ENCODE results near the gene COMT. TPM values are rescaled to one million over a fixed set of nuclear protein-coding genes. Genes with fewer than 3 reads are reported as not detected.

Gene COMT
- polyA plus RNA-seq, 2 donors: 178 to 218 TPM

DNA sequence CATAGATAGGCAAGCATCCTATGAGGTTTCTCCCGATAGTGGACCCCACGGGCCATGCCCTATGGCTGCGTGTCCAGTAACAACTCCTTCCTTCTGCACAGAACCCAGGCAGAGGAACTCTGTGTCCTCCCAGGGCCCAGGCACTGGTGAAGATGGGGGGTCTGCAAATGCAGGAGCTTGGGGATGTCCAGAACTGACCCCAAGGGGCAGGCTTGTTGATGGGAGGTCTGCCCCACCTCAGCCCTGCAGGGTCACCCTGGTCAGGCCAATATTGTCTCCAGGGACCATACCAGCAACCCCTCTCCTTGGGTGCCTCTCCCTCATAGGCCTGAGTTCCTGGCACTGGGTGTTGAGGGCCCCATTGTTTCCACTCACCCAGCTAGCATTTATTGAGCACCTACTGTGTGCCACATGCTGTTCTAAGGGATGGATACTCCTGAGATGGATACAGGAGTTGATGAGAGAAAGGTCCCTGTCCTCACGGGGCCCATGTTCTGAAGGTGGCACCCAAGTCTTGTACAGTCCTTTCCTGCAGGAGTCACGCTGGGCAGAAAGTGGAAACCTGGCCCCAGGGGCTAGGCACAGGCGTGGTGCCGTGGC is 26.4 kb downstream of the COMT start:
- no peaks in the 10 kb centered on the region for H3K9me3 ChIP-seq (ENCODE audit: control insufficient read depth in 2 of 2, insufficient read depth in 1 of 2, low read depth in 1 of 2, low read length in 1 of 2)
- H3K4me3 ChIP-seq (ENCODE audit: low read depth in 1 of 2, low read length in 2 of 2): no peak overlapping the region
- no peak overlapping the region for H3K27ac ChIP-seq (ENCODE audit: low read depth in 2 of 2, low read length in 1 of 2)
- peaks cover 0 to 12% of the 10 kb centered on the region in 2 donors for H3K4me1 ChIP-seq (ENCODE audit: control insufficient read depth in 2 of 2, insufficient read depth in 2 of 2, low read length in 1 of 2)
- 81 to 86% methylated on average over 7 of the region's 7 CpGs for WGBS, 2 donors
- no peaks in the 10 kb centered on the region for H3K27me3 ChIP-seq (ENCODE audit: control insufficient read depth in 1 of 2, insufficient read depth in 2 of 2, low read length in 2 of 2)
- peaks cover 8 to 33% of the 10 kb centered on the region in 2 donors for H3K36me3 ChIP-seq (ENCODE audit: control insufficient read depth in 2 of 2, insufficient read depth in 2 of 2, low read length in 1 of 2)

DNA sequence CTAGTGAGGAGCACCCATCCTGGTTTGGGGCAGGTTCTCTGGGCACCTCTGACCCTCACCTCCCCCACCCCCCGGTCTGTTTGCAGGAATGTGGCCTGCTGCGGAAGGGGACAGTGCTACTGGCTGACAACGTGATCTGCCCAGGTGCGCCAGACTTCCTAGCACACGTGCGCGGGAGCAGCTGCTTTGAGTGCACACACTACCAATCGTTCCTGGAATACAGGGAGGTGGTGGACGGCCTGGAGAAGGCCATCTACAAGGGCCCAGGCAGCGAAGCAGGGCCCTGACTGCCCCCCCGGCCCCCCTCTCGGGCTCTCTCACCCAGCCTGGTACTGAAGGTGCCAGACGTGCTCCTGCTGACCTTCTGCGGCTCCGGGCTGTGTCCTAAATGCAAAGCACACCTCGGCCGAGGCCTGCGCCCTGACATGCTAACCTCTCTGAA is 26.9 kb downstream of the COMT start:
- Histone ChIP-seq H3K4me3 (ENCODE audit: low read depth in 1 of 2, low read length in 2 of 2) (no peak overlapping the region), H3K4me1 (ENCODE audit: control insufficient read depth in 2 of 2, insufficient read depth in 2 of 2, low read length in 1 of 2) (peaks cover 0 to 9% of the 10 kb centered on the region in 2 donors), H3K27me3 (ENCODE audit: control insufficient read depth in 1 of 2, insufficient read depth in 2 of 2, low read length in 2 of 2) (no peaks in the 10 kb centered on the region), H3K9me3 (ENCODE audit: control insufficient read depth in 2 of 2, insufficient read depth in 1 of 2, low read depth in 1 of 2, low read length in 1 of 2) (no peaks in the 10 kb centered on the region), H3K36me3 (ENCODE audit: control insufficient read depth in 2 of 2, insufficient read depth in 2 of 2, low read length in 1 of 2) (peaks cover 8 to 33% of the 10 kb centered on the region in 2 donors), H3K27ac (ENCODE audit: low read depth in 2 of 2, low read length in 1 of 2) (no peak overlapping the region)
- 74 to 79% methylated on average over 18 of the region's 18 CpGs for WGBS, 2 donors

DNA sequence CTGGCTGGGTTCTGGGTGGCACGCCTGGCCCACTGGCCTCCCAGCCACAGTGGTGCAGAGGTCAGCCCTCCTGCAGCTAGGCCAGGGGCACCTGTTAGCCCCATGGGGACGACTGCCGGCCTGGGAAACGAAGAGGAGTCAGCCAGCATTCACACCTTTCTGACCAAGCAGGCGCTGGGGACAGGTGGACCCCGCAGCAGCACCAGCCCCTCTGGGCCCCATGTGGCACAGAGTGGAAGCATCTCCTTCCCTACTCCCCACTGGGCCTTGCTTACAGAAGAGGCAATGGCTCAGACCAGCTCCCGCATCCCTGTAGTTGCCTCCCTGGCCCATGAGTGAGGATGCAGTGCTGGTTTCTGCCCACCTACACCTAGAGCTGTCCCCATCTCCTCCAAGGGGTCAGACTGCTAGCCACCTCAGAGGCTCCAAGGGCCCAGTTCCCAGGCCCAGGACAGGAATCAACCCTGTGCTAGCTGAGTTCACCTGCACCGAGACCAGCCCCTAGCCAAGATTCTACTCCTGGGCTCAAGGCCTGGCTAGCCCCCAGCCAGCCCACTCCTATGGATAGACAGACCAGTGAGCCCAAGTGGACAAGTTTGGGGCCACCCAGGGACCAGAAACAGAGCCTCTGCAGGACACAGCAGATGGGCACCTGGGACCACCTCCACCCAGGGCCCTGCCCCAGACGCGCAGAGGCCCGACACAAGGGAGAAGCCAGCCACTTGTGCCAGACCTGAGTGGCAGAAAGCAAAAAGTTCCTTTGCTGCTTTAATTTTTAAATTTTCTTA is 27.8 kb downstream of the COMT start:
- Histone ChIP-seq H3K27ac (ENCODE audit: low read depth in 2 of 2, low read length in 1 of 2) (no peak overlapping the region), H3K9me3 (ENCODE audit: control insufficient read depth in 2 of 2, insufficient read depth in 1 of 2, low read depth in 1 of 2, low read length in 1 of 2) (no peaks in the 10 kb centered on the region), H3K4me1 (ENCODE audit: control insufficient read depth in 2 of 2, insufficient read depth in 2 of 2, low read length in 1 of 2) (peaks cover 0 to under 1% of the 10 kb centered on the region in 2 donors), H3K27me3 (ENCODE audit: control insufficient read depth in 1 of 2, insufficient read depth in 2 of 2, low read length in 2 of 2) (no peaks in the 10 kb centered on the region), H3K36me3 (ENCODE audit: control insufficient read depth in 2 of 2, insufficient read depth in 2 of 2, low read length in 1 of 2) (peaks cover 8 to 25% of the 10 kb centered on the region in 2 donors), H3K4me3 (ENCODE audit: low read depth in 1 of 2, low read length in 2 of 2) (no peak overlapping the region)
- 73 to 82% methylated on average over 11 of the region's 11 CpGs for WGBS, 2 donors

- Histone ChIP-seq H3K36me3 (ENCODE audit: control insufficient read depth in 2 of 2, insufficient read depth in 2 of 2, low read length in 1 of 2) (peaks cover 8 to 18% of the 10 kb centered on the region in 2 donors), H3K9me3 (ENCODE audit: control insufficient read depth in 2 of 2, insufficient read depth in 1 of 2, low read depth in 1 of 2, low read length in 1 of 2) (no peaks in the 10 kb centered on the region), H3K4me1 (ENCODE audit: control insufficient read depth in 2 of 2, insufficient read depth in 2 of 2, low read length in 1 of 2) (no peaks in the 10 kb centered on the region), H3K27me3 (ENCODE audit: control insufficient read depth in 1 of 2, insufficient read depth in 2 of 2, low read length in 2 of 2) (no peaks in the 10 kb centered on the region), H3K27ac (ENCODE audit: low read depth in 2 of 2, low read length in 1 of 2) (no peak overlapping the region), H3K4me3 (ENCODE audit: low read depth in 1 of 2, low read length in 2 of 2) (no peak overlapping the region)
- WGBS, 2 donors: 71 to 73% methylated on average over 9 of the region's 9 CpGs
Measured at GRCh38 chr22:19970031-19970478, 28.5 kb downstream of the COMT start.

GRCh38 chr22:19970479-19971275 is 29.1 kb downstream of the COMT start:
- H3K27ac ChIP-seq (ENCODE audit: low read depth in 2 of 2, low read length in 1 of 2): no peak overlapping the region
- no peaks in the 10 kb centered on the region for H3K27me3 ChIP-seq (ENCODE audit: control insufficient read depth in 1 of 2, insufficient read depth in 2 of 2, low read length in 2 of 2)
- peaks cover 8 to 18% of the 10 kb centered on the region in 2 donors for H3K36me3 ChIP-seq (ENCODE audit: control insufficient read depth in 2 of 2, insufficient read depth in 2 of 2, low read length in 1 of 2)
- WGBS, 2 donors: 50 to 53% methylated on average over 25 of the region's 25 CpGs
- H3K4me3 ChIP-seq (ENCODE audit: low read depth in 1 of 2, low read length in 2 of 2): no peak overlapping the region
- no peaks in the 10 kb centered on the region for H3K9me3 ChIP-seq (ENCODE audit: control insufficient read depth in 2 of 2, insufficient read depth in 1 of 2, low read depth in 1 of 2, low read length in 1 of 2)
- H3K4me1 ChIP-seq (ENCODE audit: control insufficient read depth in 2 of 2, insufficient read depth in 2 of 2, low read length in 1 of 2): no peaks in the 10 kb centered on the region

- Histone ChIP-seq H3K27ac (ENCODE audit: low read depth in 2 of 2, low read length in 1 of 2) (no peak overlapping the region), H3K9me3 (ENCODE audit: control insufficient read depth in 2 of 2, insufficient read depth in 1 of 2, low read depth in 1 of 2, low read length in 1 of 2) (no peaks in the 10 kb centered on the region), H3K27me3 (ENCODE audit: control insufficient read depth in 1 of 2, insufficient read depth in 2 of 2, low read length in 2 of 2) (no peaks in the 10 kb centered on the region), H3K4me3 (ENCODE audit: low read depth in 1 of 2, low read length in 2 of 2) (no peak overlapping the region), H3K4me1 (ENCODE audit: control insufficient read depth in 2 of 2, insufficient read depth in 2 of 2, low read length in 1 of 2) (no peaks in the 10 kb centered on the region), H3K36me3 (ENCODE audit: control insufficient read depth in 2 of 2, insufficient read depth in 2 of 2, low read length in 1 of 2) (peaks cover 8 to 18% of the 10 kb centered on the region in 2 donors)
- 65 to 69% methylated on average over 28 of the region's 28 CpGs for WGBS, 2 donors
Measured at GRCh38 chr22:19971276-19972124, 29.9 kb downstream of the COMT start.

DNA sequence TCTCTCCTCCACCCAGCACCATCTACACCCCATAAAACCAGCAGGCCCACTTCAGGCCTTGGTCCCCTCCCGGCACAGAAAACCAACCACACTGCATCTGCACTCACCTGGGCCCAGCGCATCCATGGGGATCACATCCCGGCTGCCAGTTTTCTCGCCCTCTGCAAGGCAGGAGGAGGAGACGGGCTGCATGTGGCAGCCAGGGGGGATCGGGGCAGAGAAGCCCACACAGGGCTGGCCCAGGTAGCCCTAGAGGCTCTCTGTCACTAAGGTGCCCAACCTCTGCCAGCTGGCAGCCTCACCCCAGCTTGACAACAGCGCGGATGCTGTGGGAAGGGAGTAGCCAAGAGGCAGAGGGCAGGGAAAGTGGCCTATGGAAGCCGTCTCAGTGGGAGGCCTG is 30.7 kb downstream of the COMT start:
- Histone ChIP-seq H3K36me3 (ENCODE audit: control insufficient read depth in 2 of 2, insufficient read depth in 2 of 2, low read length in 1 of 2) (peaks cover 8 to 13% of the 10 kb centered on the region in 2 donors), H3K9me3 (ENCODE audit: control insufficient read depth in 2 of 2, insufficient read depth in 1 of 2, low read depth in 1 of 2, low read length in 1 of 2) (no peaks in the 10 kb centered on the region), H3K4me1 (ENCODE audit: control insufficient read depth in 2 of 2, insufficient read depth in 2 of 2, low read length in 1 of 2) (peaks cover under 1 to 2% of the 10 kb centered on the region in 2 donors), H3K4me3 (ENCODE audit: low read depth in 1 of 2, low read length in 2 of 2) (no peak overlapping the region), H3K27ac (ENCODE audit: low read depth in 2 of 2, low read length in 1 of 2) (no peak overlapping the region), H3K27me3 (ENCODE audit: control insufficient read depth in 1 of 2, insufficient read depth in 2 of 2, low read length in 2 of 2) (no peaks in the 10 kb centered on the region)
- WGBS, 2 donors: 83 to 88% methylated on average over 9 of the region's 9 CpGs

DNA sequence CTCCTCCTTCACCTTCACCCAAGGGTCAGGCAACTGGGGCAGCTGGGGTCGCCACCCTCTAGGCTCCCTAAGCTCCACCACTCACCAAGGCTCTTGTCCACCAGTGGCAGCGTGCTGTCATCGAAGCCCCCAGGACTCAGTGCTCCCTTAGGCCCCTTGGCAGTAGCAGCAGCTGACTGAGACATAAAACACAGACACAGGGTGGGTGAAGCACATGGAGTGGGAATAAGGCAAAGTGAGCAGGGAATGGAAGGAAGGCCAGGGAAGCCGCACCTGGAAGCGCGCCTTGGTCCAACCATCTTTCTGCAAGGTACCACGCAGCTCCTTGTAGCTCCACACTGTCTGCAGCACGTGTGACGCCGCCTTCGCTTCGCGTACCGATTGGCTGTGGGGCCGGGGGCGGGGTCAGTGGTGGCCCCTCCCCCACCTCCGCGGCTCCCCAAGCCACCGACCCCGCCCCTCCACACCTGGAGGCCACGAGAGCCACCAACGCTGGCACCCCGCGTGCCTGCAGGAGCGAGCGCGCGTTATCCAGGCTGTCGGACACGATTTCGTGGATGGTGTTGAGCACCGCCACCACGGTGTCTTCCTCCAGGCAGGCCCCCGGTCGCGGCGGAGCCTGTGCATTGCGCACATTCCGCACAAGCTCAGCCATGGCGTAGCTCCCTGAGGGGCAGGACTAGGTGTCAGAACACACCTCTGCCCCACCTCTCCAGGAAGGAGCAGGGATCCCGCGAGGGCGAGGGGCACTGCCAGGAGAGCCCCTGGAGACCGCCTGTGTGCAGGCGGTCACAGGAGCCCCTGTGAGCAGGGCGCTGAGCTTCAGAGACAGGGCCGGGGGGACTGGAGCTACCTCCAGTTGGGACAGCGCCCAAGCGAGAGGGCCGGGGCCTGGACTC is 31.3 kb downstream of the COMT start:
- Histone ChIP-seq H3K27ac (ENCODE audit: low read depth in 2 of 2, low read length in 1 of 2) (no peak overlapping the region), H3K36me3 (ENCODE audit: control insufficient read depth in 2 of 2, insufficient read depth in 2 of 2, low read length in 1 of 2) (peaks cover 8% of the 10 kb centered on the region in 2 donors), H3K27me3 (ENCODE audit: control insufficient read depth in 1 of 2, insufficient read depth in 2 of 2, low read length in 2 of 2) (no peaks in the 10 kb centered on the region), H3K4me1 (ENCODE audit: control insufficient read depth in 2 of 2, insufficient read depth in 2 of 2, low read length in 1 of 2) (peaks cover 6 to 7% of the 10 kb centered on the region in 2 donors), H3K4me3 (ENCODE audit: low read depth in 1 of 2, low read length in 2 of 2) (no peak overlapping the region), H3K9me3 (ENCODE audit: control insufficient read depth in 2 of 2, insufficient read depth in 1 of 2, low read depth in 1 of 2, low read length in 1 of 2) (no peaks in the 10 kb centered on the region)
- WGBS, 2 donors: 91 to 92% methylated on average over 50 of the region's 50 CpGs
